PC-3 (cell line): ENCODE results near the gene CPLX3.

Experiments
- CTCF ChIP-seq: fragments of 300-600 bp; sonication (generic); conservative IDR thresholded peaks from 2 replicates; pipeline ENCODE4 v1.5.1; 2017; ENCODE audit warnings: antibody characterized with exemption, low read depth, mild to moderate bottlenecking, low read length
- EZH2 ChIP-seq: fragments of 300-600 bp; sonication (generic); IDR thresholded peaks from one replicate; pipeline ENCODE4 v1.6.1; 2017; ENCODE audit warnings: antibody characterized with exemption, mild to moderate bottlenecking, low read length; ENCODE audit not compliant: unreplicated experiment

GRCh38 chr15:74856537-74856936 lies 30.1 kb downstream of the CPLX3 start:
- TF ChIP-seq CTCF (no peak), EZH2 (no peak)
